Stimulated activated CD8-positive, alpha-beta memory T cell treated with anti-CD3 and anti-CD28 coated beads, Interleukin-2, amount 100 ng/mL, for 48 hours (primary cell): ENCODE data around the gene HOOK2.
"Not testable (repeated sequence)": the region's sequence is repeated elsewhere in the genome, so short reads cannot be mapped to it uniquely, and the experiment has no call there.

ENCODE experiments used
- DNase-seq, 2 donors: peaks; one replicate each; pipeline ENCODE4 v3.0.0-alpha.2; 2020; ENCODE audit warnings: low read depth in 2 of 2

Gene HOOK2

GRCh38 chr19:12752056-12752781 is 23.1 kb downstream of the HOOK2 start:
- DNase-seq: no peak

DNA sequence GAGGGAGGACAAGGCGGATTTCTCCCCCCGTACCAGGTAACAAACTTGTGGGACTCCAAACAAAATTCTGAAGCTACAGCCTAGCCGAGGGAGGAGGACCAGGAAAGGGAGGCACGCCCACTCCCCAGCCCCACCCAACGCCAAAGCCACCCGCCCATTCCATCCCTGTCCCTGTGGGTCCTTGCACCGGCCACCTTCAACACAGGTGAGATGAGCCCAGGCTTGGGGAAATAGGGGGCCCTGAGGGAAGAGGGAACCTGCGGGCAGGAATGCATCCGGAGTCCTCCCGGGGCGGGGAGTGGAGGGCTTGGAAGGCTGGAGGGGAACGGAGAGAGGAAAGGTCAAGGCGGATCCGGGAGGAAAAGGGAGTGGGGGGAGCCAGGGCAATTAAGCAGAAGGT is 23.7 kb downstream of the HOOK2 start, which contains the start of gene BEST2:
Gene BEST2 (plus strand): TSS at position 157 of the 400 bp plus-strand sequence. CDS start 802 bp downstream, outside the sequence.
- DNase-seq: no peak

DNA sequence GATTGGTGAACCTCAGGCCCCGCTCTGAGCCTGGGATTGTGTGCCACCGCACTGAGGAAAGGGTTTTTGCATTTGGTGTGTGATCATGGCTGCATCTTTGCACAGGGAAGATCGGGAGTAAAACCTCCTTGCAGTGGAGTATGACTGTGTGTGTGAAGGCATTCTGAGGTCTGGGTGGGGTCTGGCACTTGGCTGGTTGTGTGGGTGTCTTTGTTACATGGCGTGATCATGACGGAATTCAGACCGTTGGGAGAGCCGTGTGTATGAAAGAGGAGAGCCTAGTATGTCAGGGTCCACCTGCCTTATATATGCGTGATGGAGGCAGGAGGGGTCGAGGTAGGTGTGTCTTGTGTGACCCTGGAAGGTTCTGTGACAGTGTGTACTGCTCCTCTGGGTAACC is 24.5 kb downstream of the HOOK2 start:
- DNase-seq: no peak

- DNase-seq: no peak
Measured at GRCh38 chr19:12749938-12750521, 25.3 kb downstream of the HOOK2 start.

- no peak for DNase-seq
Measured at GRCh38 chr19:12748489-12748888, 26.9 kb downstream of the HOOK2 start.

DNA sequence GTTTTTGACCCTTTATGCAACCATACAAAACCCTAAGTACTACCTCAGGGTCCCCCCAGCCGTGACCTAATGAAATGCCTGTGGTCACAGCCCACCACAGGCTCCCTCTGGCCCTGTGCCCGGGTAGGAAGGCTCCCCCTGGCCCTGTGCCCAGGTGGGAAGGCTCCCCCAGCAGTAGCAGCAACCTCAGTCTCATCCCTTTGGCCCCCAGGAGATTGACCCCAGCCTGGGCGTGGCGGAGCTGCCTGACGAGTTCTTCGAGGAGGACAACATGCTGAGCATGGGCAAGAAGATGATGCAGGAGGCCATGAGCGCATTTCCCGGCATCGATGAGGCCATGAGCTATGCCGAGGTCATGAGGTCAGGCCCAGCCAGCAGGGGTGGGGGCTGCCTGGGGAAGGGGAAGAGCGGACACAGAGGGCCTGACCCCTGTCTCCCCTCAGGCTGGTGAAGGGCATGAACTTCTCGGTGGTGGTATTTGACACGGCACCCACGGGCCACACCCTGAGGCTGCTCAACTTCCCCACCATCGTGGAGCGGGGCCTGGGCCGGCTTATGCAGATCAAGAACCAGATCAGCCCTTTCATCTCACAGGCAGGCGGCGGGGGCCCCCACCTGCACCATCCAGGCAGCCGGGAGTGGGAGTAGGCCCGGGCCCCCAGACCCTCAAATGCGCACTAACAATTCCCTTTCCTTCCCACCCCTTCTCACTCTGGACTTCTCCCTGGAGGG is 30.0 kb downstream of the HOOK2 start:
- DNase-seq: no peak

DNA sequence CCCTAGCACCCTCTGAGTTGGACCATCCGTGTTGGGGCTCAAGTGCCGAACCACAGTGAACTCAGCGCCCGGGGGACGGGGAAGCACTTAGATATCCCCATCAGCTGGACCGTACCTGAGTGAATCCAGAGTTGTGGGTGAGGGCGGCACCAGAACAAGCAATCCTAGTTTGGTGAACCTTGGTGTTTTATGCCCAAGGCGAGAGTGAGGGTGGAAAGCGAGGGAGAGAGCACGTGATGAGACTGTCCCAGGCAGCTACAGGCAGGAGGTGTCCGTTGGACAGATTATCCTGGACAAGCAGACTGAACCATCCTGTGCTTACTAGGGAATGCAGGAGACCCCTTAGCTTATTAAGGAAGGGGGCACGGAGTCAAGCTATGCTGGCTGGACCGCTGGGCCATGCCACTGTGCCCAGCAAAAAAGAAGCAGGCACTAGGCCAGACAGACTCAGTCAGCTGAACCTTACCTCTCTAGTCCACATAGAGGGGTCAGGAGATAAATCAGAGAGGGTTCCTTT is 37.5 kb downstream of the HOOK2 start:
- DNase-seq: no peak

DNA sequence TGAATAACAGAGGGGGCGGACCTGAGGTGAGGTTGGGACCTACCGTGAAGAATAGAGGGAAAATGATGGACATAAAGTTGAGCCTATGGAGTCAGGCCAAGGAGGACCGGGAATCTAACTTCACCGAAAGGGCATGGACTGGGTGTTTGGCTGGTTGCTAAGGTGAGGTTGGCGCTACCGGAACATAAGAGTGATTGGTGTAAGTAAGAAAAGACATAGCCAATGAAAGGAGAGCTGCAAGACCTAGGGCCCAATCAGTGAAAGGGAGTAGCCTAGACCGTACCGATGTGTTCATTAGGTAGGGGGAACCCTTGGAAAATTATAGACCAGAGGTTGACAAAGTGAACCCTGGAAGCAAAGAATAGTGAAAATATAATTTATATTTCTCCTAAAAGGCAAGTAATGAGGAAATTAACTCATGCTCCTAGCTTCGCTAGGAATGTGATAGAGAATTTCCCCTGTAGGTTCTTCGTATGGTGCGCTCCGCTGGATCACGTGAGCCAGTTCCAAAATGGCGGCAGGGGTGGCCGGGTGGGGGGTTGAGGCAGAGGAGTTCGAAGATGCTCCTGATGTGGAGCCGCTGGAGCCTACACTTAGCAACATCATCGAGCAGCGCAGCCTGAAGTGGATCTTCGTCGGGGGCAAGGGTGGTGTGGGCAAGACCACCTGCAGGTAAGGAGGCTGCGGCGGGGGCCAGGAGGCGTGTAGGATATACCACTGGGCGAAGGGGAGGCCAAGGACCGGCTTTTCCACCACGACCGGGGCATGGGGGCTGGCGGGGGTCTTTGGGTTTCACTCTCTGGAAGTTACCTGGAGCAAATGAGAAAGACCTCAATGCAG is 38.1 kb downstream of the HOOK2 start, which contains the start of gene GET3:
Gene GET3 (plus strand): TSS at position 503 of the 840 bp plus-strand sequence. CDS start 9 bp downstream, at position 512.
- DNase-seq: peak; percentile 63 to 65

DNA sequence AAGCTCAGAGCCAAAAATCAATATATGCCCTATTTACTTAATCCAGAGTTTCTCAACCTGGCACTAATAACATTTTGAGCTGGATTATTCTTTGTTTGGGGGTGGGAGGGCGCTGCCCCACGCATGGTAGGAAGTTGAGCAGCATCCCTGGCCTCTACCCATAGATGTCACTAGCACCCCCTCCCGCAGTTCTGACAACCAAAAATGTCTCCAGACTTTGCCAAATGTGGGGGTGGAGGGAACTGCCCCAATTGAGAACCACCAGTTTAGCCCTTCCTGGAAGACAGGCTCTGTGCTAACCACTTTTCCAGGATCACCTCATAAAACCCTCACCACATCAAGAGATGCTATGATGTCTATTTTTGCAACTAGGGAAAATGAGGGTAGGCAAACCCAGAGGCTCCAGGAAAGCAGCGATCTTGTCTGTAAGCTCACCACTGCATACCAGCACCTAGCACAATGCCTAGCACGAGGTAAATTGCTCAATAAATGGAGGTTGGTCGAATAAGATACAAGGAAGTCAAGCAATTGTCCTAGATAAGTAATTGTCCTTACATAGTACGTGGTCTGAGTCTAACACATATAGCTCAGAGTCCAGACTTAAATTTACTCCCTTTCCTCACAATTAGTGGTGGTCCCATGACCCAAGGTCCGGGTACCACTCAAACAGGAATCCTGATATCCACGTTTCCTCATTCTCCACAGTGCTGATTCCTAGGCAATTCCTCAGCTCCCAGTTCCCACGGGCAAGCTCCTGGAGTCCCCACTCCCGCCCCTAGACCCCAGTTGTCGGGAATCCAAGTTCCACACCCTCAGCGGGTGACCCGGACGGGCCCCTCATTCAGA is 41.8 kb downstream of the HOOK2 start:
- peak in 1 of 2 donors; percentile 35 for DNase-seq

GRCh38 chr19:12731337-12731736 is 44.0 kb downstream of the HOOK2 start:
- no peak for DNase-seq

DNA sequence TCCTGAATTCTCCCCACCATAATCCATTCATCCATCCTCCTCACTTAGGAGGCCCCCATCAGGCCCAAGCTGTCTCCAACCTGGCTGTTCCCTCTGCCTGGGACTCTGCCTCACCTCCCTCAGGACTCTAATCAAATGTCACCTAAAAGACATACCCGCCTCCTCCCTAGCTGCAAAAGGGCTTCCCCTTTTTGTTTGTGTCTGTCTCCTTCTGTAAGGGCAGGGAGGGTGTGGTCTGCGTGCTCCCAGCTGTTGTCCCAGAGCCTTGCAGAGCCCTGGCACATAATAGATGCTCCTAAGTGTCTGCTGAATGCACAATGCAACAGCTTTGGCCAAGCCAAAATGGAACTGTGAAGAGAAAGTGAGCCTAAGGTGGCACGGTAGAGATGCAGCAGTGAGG is 45.3 kb downstream of the HOOK2 start:
- DNase-seq: no peak

DNA sequence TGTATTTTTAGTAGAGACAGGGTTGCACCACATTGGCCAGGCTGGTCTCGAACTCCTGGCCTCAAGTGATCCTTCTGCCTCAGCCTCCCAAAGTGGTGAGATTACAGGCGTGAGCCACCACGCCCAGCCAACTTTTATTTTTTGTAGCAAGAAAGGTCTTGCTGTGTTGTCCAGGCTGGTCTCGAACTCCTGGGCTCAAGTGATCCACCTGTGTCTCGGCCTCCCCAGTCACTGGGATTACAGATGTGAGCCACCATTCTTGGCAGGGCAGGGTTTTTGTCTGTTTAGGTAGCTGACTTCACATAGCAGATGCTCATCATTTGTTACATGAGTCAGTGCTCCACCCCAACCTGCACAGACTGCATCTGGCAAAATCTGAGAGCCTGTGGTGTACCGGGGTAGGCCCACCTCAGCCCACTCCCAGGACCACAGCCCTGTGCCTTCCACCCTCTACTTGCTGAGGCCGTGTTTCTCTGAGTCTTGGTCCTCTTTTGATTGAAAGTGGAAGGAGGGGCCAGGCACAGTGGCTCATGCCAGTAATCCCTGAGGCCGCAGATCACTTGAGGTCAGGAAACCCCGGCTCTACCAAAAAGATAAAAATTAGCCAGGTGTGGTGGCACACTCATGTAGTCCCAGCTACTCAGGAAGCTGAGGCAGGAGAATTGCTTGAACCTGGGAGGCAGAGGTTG is 47.5 kb downstream of the HOOK2 start:
- DNase-seq: no peak

GRCh38 chr19:12726988-12727316 is 48.4 kb downstream of the HOOK2 start:
- DNase-seq: no peak

DNA sequence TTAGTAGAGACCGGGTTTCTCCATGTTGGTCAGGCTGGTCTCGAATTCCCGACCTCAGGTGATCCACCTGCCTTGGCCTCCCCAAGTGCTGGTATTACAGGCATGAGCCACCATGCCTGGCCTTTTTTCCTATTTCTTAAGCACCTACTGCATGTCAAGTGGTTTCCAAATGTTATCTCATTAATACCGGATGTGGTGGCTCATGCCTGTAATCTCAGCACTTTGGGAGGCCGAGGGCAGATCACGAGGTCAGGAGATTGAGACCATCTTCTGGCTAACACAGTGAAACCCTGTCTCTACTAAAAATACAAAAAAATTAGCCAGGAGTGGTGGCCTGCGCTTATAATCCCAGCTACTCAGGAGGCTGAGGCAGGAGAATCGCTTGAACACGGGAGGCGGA is 49.7 kb downstream of the HOOK2 start:
- DNase-seq: not testable (repeated sequence)

- peak; percentile 52 to 69 for DNase-seq
Measured at GRCh38 chr19:12723641-12724426, 51.5 kb downstream of the HOOK2 start, which contains the start of gene TNPO2. TNPO2 (minus strand) TSS chr19:12723932; CDS start chr19:12720977, 2,955 bp downstream.

DNA sequence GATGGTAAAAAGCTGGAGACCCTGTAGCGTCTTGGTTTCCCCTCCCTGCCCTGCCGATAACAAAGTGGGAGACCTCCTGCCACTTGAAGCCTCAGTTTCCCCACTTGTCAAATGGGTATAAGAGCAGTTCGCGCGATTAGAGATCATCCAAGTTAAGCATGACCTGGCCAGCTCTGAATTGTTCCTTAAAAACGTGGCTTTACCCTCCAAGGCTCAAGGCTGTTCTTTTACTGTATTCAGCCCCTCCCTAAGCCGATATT is 52.0 kb downstream of the HOOK2 start:
- DNase-seq: no peak

DNA sequence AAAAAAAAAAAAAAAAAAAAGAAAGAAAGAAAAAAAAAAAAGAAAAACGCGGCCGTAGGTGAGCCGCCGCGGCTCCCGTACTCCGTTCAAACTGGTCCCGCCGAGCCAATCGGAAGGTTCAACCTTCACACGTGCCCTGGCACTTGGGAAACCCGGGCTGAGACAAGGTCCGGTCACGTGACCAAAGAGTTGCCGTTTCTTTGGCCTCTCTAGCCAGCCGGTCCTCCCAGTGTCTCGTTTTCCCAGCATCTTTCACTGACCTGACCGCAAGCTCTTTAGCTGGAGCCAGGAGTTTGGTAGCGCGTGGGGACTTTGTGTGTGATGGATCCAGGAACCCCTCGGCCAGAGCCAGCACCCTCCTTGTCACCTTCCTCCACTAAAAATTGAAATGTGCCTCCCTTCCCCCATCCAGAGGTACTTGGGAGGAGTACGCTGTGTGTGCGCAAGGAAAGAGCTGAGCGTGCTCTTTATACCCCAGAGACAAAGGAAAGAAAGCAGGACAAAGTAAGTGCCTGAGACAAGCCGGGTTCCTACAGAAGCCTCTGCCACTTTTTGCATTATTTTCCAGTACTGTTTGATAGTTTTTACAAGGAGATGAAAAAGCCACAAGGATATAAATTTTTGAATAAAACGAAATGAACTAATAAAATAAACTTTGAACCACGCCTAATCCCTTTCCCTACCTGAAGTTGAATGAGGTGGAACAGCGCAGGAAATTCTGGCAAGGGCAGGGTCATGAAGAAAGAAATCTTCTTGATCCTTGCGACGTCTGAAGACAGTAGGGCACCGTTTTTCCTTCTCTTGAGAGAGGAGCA is 52.6 kb downstream of the HOOK2 start:
- DNase-seq: peak; percentile 87 to 88
